ENCODE data around the gene PLAAT3.

- no peak for TF ChIP-seq SMC3 (IDR thresholded peaks at IDR 0.05)
- TF ChIP-seq EP300 (IDR thresholded peaks at IDR 0.05): no peak
- TF ChIP-seq EHMT2 (IDR thresholded peaks at IDR 0.05; ENCODE audit: low read depth): no peak
- TF ChIP-seq USF2 (IDR thresholded peaks at IDR 0.05): no peak
- no peak for TF ChIP-seq CTCF (IDR thresholded peaks at IDR 0.05)
- no peak for TF ChIP-seq HEYL (CRISPR knock-in tag; IDR thresholded peaks at IDR 0.05)
- TF ChIP-seq CHD2 (IDR thresholded peaks at IDR 0.05; ENCODE audit: low read length, partially characterized antibody): no peak
- TF ChIP-seq JUNB (IDR thresholded peaks at IDR 0.05): no peak
These were observed 38.4 kb upstream of the PLAAT3 start for GRCh38 chr11:63652671-63653070.

All from A549 (cell line).